ENCODE results near the gene DYNLT4. TPM values are rescaled to one million over a fixed set of nuclear protein-coding genes. Genes with fewer than 3 reads are reported as not detected.
"Not testable (repeated sequence)": the region's sequence is repeated elsewhere in the genome, so short reads cannot be mapped to it uniquely, and the experiment has no call there.

The DYNLT4 gene
- total and polyA plus RNA-seq, 2 of the 13 experiments (the other 11 are each of a cell fraction or from before 2014, with no cell fraction given): 0.77 TPM; not detected in 1

- H3K9ac ChIP-seq (ENCODE audit: insufficient read depth, low read depth, low read length); in situ Hi-C loops (cut with HindIII; ENCODE audit: extremely low pct_ligation_motif_present, low pct_unique_long_range_greater_than_20kb); H2AFZ ChIP-seq (ENCODE audit: low read length); H3K9me3 ChIP-seq (ENCODE audit: low read length); ATAC-seq; H3K4me3 ChIP-seq (replicated peaks in 1 of 3; ENCODE audit: insufficient read depth in 1 of 3, low read depth in 2 of 3, low read length in 3 of 3); H3K36me3 ChIP-seq (replicated peaks in 1 of 2; ENCODE audit: control insufficient read depth in 1 of 2, insufficient read depth in 2 of 2, low read length in 2 of 2); FAIRE-seq; BruUV-seq (replicated peaks); H4K20me1 ChIP-seq (ENCODE audit: insufficient read depth, low read length); intact Hi-C loops (cut with micrococcal nuclease; ENCODE audit: unreplicated experiment); H3K27me3 ChIP-seq (ENCODE audit: control insufficient read depth in 1 of 2, insufficient read depth in 2 of 2, low read length in 2 of 2); DNase-seq (ENCODE audit: low spot score); H3K27ac ChIP-seq (ENCODE audit: extremely low read length, insufficient read depth, low read length): not testable (repeated sequence)
- POLR2A ChIA-PET: interaction anchor here (6.1 to 12.9 kb wide), 2 partner anchors 11 to 12 kb away, joined by 237 to 570 read pairs; partner anchors contain the start of gene PLK3
- Histone ChIP-seq H3K79me2 (ENCODE audit: insufficient read depth, low read length) (peaks cover 11% of the 10 kb centered on the region), H3K4me2 (ENCODE audit: low read depth, low read length) (peak overlapping the region; percentile 6; the same call in 1 of the 2 replicates), H3K4me1 (ENCODE audit: insufficient read depth, low read length) (peaks cover 75% of the 10 kb centered on the region)
- TF ChIP-seq ZNF605 (CRISPR knock-in tag; IDR thresholded peaks at IDR 0.05): 0 out of 2 replicates have a peak, but pooled peaks have one; percentile 23
- WGBS (ENCODE audit: low lambda C conversion rate): 95% methylated on average over 4 of the region's 4 CpGs
- CTCF ChIA-PET (ENCODE audit: low intra/inter-chr PET ratio, low total read pairs): interaction anchor here (1.0 kb wide), 1 partner anchor 11 kb away, joined by 3 read pairs; the partner anchor contains the start of gene PLK3
Observed at GRCh38 chr1:44810762-44811105, 3.6 kb upstream of the DYNLT4 start.

GRCh38 chr1:44810101-44810761 is 3.1 kb upstream of the DYNLT4 start:
- Histone ChIP-seq H3K27ac (ENCODE audit: extremely low read length, insufficient read depth, low read length) (peak overlapping the region; percentile 100), H3K27me3 (ENCODE audit: control insufficient read depth in 1 of 2, insufficient read depth in 2 of 2, low read length in 2 of 2) (no peaks in the 10 kb centered on the region), H2AFZ (ENCODE audit: low read length) (no peak overlapping the region), H4K20me1 (ENCODE audit: insufficient read depth, low read length) (no peaks in the 10 kb centered on the region), H3K36me3 (replicated peaks in 1 of 2; ENCODE audit: control insufficient read depth in 1 of 2, insufficient read depth in 2 of 2, low read length in 2 of 2) (peaks cover 0 to 10% of the 10 kb centered on the region in 2 experiments; a peak in 1 of 5 replicates), H3K4me3 (replicated peaks in 1 of 3; ENCODE audit: insufficient read depth in 1 of 3, low read depth in 2 of 3, low read length in 3 of 3) (peak overlapping the region in 1 of 3 experiments; percentile 87; a peak in 1 of 6 replicates), H3K9me3 (ENCODE audit: low read length) (no peaks in the 10 kb centered on the region), H3K4me1 (ENCODE audit: insufficient read depth, low read length) (peaks cover 76% of the 10 kb centered on the region), H3K9ac (ENCODE audit: insufficient read depth, low read depth, low read length) (peak overlapping the region; percentile 99), H3K79me2 (ENCODE audit: insufficient read depth, low read length) (peaks cover 11% of the 10 kb centered on the region), H3K4me2 (ENCODE audit: low read depth, low read length) (peak overlapping the region; percentile 98)
- DNase-seq (ENCODE audit: low spot score): no peak
- no TSS peak for BruUV-seq (replicated peaks)
- 91% methylated on average over 4 of the region's 12 CpGs for WGBS (ENCODE audit: low lambda C conversion rate)
- POLR2A ChIA-PET: interaction anchor here (1.8 to 12.9 kb wide), 11 partner anchors 11 to 493 kb away, joined by 3 to 570 read pairs (median 28); partner anchors contain the start of genes EIF2B3, HECTD3, PLK3 and RPS8
- in situ Hi-C loops (cut with HindIII; ENCODE audit: extremely low pct_ligation_motif_present, low pct_unique_long_range_greater_than_20kb) (no loop called here), intact Hi-C loops (cut with micrococcal nuclease; ENCODE audit: unreplicated experiment) (no loop called here)
- no peak for FAIRE-seq
- CTCF ChIA-PET (ENCODE audit: low intra/inter-chr PET ratio, low total read pairs): interaction anchor here (1.0 kb wide), 1 partner anchor 10 kb away, joined by 3 read pairs; the partner anchor contains the start of gene PLK3
- ATAC-seq: no peak
- TF ChIP-seq PITX1 (CRISPR knock-in tag; IDR thresholded peaks at IDR 0.05) (no peak), ZNF768 (CRISPR knock-in tag; IDR thresholded peaks at IDR 0.05) (0 out of 2 replicates have a peak, but pooled peaks have one; percentile 17), GLI4 (CRISPR knock-in tag; IDR thresholded peaks at IDR 0.05; ENCODE audit: borderline replicate concordance) (no peak), KDM4B (CRISPR knock-in tag; IDR thresholded peaks at IDR 0.05) (no peak), ZNF253 (CRISPR knock-in tag; IDR thresholded peaks at IDR 0.05; ENCODE audit: borderline replicate concordance) (peak; percentile 8; the same call in 1 of the 2 replicates), SIX4 (CRISPR knock-in tag; IDR thresholded peaks at IDR 0.05) (no peak), RBFOX2 (IDR thresholded peaks at IDR 0.05; ENCODE audit: low read depth, low read length) (0 out of 2 replicates have a peak, but pooled peaks have one; percentile 12), MBNL3 (CRISPR knock-in tag; conservative IDR thresholded peaks at IDR 0.05) (no peak), AGO2 (optimal IDR thresholded peaks at IDR 0.05; ENCODE audit: low read depth, low read length) (peak; percentile 41), DMAP1 (CRISPR knock-in tag; IDR thresholded peaks at IDR 0.05) (no peak), THYN1 (CRISPR knock-in tag; IDR thresholded peaks at IDR 0.05; ENCODE audit: borderline replicate concordance, low read depth) (no peak), HNRNPL (IDR thresholded peaks at IDR 0.05; ENCODE audit: low read depth, low read length) (peak; percentile 77; the same call in 1 of the 2 replicates), CC2D1A (CRISPR knock-in tag; IDR thresholded peaks at IDR 0.05) (no peak), HNF1B (CRISPR knock-in tag; IDR thresholded peaks at IDR 0.05) (0 out of 2 replicates have a peak, but pooled peaks have one; percentile 16)
